Kidney epithelial cell (primary cell): ENCODE data around the gene SYCP2. TPM values are rescaled to one million over a fixed set of nuclear protein-coding genes. Genes with fewer than 3 reads are reported as not detected.

ENCODE experiments used
- DNase-seq: peaks from one replicate; pipeline ENCODE4 v3.0.0-alpha.2; 2010; ENCODE audit warnings: low read depth
- H3K27me3 ChIP-seq: 2 replicates; pipeline ENCODE4 v1.6.0; 2011; ENCODE audit warnings: low read length; ENCODE audit not compliant: control insufficient read depth, insufficient read depth
- H3K36me3 ChIP-seq: 2 replicates; pipeline ENCODE4 v1.5.1; 2011; ENCODE audit warnings: low read length; ENCODE audit not compliant: control insufficient read depth, insufficient read depth
- H3K4me3 ChIP-seq: 2 replicates; pipeline ENCODE4 v1.5.1; 2011; ENCODE audit warnings: low read depth, mild to moderate bottlenecking, control low read depth, low read length
- CTCF ChIP-seq: IDR thresholded peaks from 2 replicates; pipeline ENCODE4 v1.5.1; 2011; ENCODE audit warnings: mild to moderate bottlenecking, moderate library complexity, low read length, control low read depth, inconsistent platforms; ENCODE audit not compliant: insufficient read depth, poor library complexity, severe bottlenecking
- total RNA-seq: library from RNA; depleted of rRNA; stranded (reverse); fragments of >200 nt; gene quantifications from 2 replicates; pipeline ENCODE4 v1.2.3, GENCODE V29; 2015

SYCP2 gene
- total RNA-seq, 1 donor from 2014 or later: 1.0 TPM

GRCh38 chr20:59839400-59839799, 94.0 kb downstream of the SYCP2 start:
- H3K4me3 ChIP-seq: no peak overlapping the region
- DNase-seq: no peak
- no peaks in the 10 kb centered on the region for H3K27me3 ChIP-seq
- H3K36me3 ChIP-seq: no peaks in the 10 kb centered on the region
- no peak for TF ChIP-seq CTCF

GRCh38 chr20:59837623-59838394, 95.6 kb downstream of the SYCP2 start:
- no peaks in the 10 kb centered on the region for H3K27me3 ChIP-seq
- TF ChIP-seq CTCF: no peak
- DNase-seq: no peak
- no peaks in the 10 kb centered on the region for H3K36me3 ChIP-seq
- no peak overlapping the region for H3K4me3 ChIP-seq

DNA sequence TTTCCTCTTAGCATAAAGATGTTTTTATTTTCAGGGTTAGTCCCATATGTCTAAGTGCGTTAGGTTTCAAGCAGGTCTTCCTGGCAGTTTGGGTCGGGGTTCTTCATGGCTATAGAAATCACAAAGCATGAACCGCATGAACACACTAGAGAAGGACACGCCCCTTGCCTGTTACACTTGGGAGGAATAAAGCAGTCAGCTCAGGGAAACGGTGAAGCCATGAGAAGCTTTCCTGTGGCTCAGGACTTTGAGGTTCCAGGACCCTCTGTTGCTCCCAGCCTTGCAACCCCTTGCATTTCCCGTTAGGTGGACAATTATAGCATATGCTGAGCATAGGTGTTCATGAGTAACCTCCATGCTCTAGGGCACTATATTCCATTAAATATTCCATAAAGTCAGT, 96.7 kb downstream of the SYCP2 start:
- H3K4me3 ChIP-seq: no peak overlapping the region
- H3K36me3 ChIP-seq: no peaks in the 10 kb centered on the region
- no peak for TF ChIP-seq CTCF
- H3K27me3 ChIP-seq: no peaks in the 10 kb centered on the region
- DNase-seq: no peak

DNA sequence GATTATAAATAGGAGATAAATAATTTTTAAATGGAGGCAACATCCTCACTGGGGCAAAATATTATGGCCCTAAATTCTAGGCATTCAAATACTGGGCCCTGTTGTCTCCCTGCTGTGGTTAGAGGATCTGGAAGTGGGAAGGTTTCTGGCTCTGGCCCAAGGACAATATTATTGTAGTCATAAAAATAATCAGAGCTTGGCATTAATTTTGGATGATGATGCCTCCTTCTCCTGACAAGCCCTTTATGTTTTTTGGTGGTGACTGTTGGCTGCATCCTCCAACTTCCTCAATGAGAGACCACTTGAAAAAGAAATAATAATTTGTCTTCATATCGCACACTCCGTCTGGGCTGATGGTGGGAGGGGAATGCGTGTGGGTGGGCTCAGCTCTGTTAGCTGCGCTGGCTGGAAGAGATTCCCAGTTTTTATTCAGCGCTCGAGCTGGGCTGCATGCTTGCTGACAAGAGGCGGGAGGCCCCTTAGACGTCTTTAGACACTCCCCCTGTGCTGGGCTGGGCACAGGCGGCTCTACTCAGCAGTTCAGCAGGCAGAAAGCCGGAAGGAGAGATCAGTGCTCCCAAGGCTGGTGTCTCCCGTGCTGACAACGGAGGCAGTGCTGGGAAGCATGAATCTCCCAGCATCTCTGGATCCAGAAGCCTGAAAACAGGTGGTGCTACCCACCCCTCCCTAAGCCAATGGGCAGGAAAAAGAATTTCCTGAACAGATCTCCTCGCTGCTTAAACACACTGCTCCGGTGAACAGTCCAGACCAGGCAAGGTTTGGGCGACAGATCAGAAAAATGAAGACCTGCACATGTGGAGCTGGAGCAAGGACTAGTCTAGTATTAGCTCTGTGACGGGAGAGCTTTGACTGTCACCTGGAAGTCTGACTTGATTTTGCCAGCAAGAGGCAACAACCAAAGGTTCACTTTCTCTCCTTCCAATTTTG, 97.7 kb downstream of the SYCP2 start:
- DNase-seq: peak; percentile 9
- Histone ChIP-seq H3K36me3 (no peaks in the 10 kb centered on the region), H3K4me3 (no peak overlapping the region), H3K27me3 (no peaks in the 10 kb centered on the region)
- no peak for TF ChIP-seq CTCF

DNA sequence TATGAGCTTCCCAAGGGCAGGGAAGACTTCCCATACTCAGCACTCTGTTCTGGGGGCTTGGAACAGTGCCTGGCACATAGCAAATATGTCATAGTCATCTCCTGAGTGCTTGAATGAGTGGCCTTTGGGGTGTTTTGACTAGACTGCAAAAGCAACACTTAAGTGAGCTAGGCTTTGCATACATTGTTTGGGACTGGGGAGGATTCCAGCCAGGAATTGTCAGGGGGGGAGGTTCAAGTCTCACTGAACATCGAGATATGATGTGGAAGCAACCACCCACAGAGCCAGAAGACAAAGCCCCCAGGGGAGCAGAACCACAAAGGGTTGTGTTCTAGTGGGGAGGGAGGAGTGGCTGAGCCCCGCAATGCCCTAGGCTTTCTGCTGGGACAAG, 98.4 kb downstream of the SYCP2 start:
- Histone ChIP-seq H3K4me3 (no peak overlapping the region), H3K36me3 (no peaks in the 10 kb centered on the region), H3K27me3 (no peaks in the 10 kb centered on the region)
- DNase-seq: no peak
- TF ChIP-seq CTCF: no peak
